Measurements from ENCODE around the gene MEPCE. TPM values are rescaled to one million over a fixed set of nuclear protein-coding genes. Genes with fewer than 3 reads are reported as not detected.
A peak's percentile ranks its signal among the peaks of the same experiment; 100 is the strongest.

The MEPCE gene
- total and polyA plus RNA-seq, 9 of the 15 experiments (the other 6 are each of a cell fraction or from before 2014, with no cell fraction given), result 10.9 to 76.3 (median 44.1) TPM

- TF ChIP-seq IRF1 (CRISPR knock-in tag; IDR thresholded peaks at IDR 0.05; ENCODE audit: borderline replicate concordance) (0 out of 2 replicates have a peak, but pooled peaks have one; percentile 25), KAT7 (CRISPR knock-in tag; IDR thresholded peaks at IDR 0.05; ENCODE audit: borderline replicate concordance) (no peak; the same call in 1 of the 2 replicates), ERF (CRISPR knock-in tag; IDR thresholded peaks at IDR 0.05) (no peak), ESRRB (CRISPR knock-in tag; IDR thresholded peaks at IDR 0.05; ENCODE audit: borderline replicate concordance) (no peak), TCF15 (CRISPR knock-in tag; IDR thresholded peaks at IDR 0.05) (no peak), HOXB6 (CRISPR knock-in tag; IDR thresholded peaks at IDR 0.05; ENCODE audit: borderline replicate concordance) (no peak), HIVEP1 (CRISPR knock-in tag; IDR thresholded peaks at IDR 0.05) (no peak), TAL1 (IDR thresholded peaks at IDR 0.05) (peak; percentile 47), PREB (CRISPR knock-in tag; IDR thresholded peaks at IDR 0.05) (no peak), HOMEZ (CRISPR knock-in tag; IDR thresholded peaks at IDR 0.05) (no peak), ZNF232 (CRISPR knock-in tag; IDR thresholded peaks at IDR 0.05) (no peak), PHF21A (IDR thresholded peaks at IDR 0.05; ENCODE audit: borderline replicate concordance, low read depth) (peak; percentile 68; the same call in 1 of the 2 replicates), ELF4 (CRISPR knock-in tag; IDR thresholded peaks at IDR 0.05) (peak; percentile 90), XRCC5 (IDR thresholded peaks at IDR 0.05; ENCODE audit: low read depth, low read length) (peak; percentile 79; the same call in 1 of the 2 replicates), HDAC2 (IDR thresholded peaks at IDR 0.05) (peak; percentile 96), CBFA2T2 (conservative IDR thresholded peaks at IDR 0.05) (peak; percentile 45; the same call in 1 of the 2 replicates), SAP30 (IDR thresholded peaks at IDR 0.05; ENCODE audit: borderline replicate concordance, insufficient read depth, low read depth, low read length, poor library complexity, severe bottlenecking) (peak; percentile 64), BCOR (IDR thresholded peaks at IDR 0.05) (peak; percentile 89), HEY1 (CRISPR knock-in tag; IDR thresholded peaks at IDR 0.05; ENCODE audit: borderline replicate concordance) (0 out of 2 replicates have a peak, but pooled peaks have one; percentile 35), ZBTB26 (CRISPR knock-in tag; IDR thresholded peaks at IDR 0.05) (no peak), NR2C2 (CRISPR knock-in tag; IDR thresholded peaks at IDR 0.05) (0 out of 2 replicates have a peak, but pooled peaks have one; percentile 53), NR2C2 (tag; IDR thresholded peaks at IDR 0.05) (0 out of 2 replicates have a peak, but pooled peaks have one; percentile 29), ZNF140 (CRISPR knock-in tag; IDR thresholded peaks at IDR 0.05) (no peak)
Measured at GRCh38 chr7:100478958-100479660, 49.5 kb downstream of the MEPCE start, which contains the start of gene TSC22D4 (continued).
